ENCODE measurements around the gene GKN2. TPM values are rescaled to one million over a fixed set of nuclear protein-coding genes. Genes with fewer than 3 reads are reported as not detected.
"Not testable (repeated sequence)": the region's sequence is repeated elsewhere in the genome, so short reads cannot be mapped to it uniquely, and the experiment has no call there.

The GKN2 gene
- total RNA-seq, 1 experiment from 2014 or later = not detected

DNA sequence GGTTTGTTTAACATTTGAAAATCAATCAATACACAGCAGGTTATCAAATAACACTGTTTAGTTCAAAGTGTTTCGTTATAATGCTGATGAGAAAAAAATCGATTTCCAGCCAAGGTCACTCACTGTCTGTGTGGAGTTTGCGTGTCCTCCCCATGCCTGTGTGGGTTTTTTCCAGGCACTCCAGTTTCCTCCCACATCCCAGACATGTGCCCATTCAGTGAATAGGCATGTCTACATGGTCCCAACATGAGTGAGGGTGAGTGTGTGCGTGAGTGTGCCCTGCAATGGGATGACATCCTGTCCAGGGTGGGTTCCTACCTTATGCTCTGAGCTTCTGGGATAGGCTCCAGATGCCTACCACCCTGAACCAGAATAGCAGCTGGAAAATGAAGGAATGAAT is 8.7 kb upstream of the GKN2 start:
- DNase-seq (ENCODE audit: low spot score) = no peak

DNA sequence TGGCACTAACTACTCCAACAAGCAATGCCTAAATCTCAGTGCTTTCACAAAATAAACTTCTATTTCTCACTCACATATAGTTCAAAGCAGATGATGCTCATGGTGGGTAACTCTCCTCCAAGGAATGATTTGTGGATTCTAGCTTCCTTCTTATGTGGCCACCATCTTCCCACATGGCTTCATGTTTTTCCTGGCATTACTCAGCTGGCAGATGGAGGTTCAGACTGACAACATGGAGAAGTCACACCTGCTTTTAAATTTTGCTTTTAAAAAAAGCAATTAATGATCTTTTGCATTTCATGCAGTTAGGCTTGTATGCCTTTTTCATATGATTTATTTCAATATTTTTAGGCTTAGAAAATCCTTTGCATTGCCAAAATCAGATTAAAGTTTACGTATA is 6.3 kb upstream of the GKN2 start:
- DNase-seq (ENCODE audit: low spot score) = no peak

DNA sequence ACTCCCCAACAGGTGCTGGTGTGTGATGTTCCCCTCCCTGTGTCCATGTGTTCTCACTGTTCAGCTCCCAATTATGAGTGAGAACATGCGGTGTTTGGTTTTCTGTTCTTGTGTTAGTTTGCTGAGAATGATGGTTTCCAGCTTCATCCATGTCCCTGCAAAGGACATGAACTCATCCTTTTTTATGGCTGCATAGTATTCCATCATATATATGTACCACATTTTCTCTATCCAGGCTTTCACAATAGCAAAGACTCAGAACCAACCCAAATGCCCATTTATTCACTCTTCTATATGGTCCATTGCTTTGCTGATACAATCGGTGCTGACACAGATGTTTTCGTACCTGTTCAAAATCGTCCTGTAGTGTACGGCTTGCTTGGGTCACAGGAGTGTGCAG is 2.7 kb upstream of the GKN2 start:
- DNase-seq (ENCODE audit: low spot score) = not testable (repeated sequence)

DNA sequence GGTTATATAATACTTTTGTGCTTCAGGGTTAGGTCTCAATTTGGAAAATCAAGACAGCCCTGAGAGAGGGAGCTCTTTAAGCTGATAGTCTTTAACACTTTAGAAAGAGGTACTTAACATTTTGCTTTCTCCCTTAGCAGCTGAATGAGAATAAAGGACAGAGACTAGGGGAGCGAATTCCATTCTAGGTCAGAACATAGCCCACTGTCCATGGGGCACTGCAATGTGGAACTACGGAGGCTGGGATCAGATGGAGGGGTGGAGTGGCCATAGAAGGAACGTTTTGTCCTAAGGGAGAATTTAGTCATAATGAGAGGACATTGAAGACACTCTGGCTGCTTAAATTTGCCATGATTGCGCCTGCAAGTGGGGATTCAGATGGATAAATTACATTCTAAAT is 794 bp downstream of the GKN2 start:
- no peak for DNase-seq (ENCODE audit: low spot score)

DNA sequence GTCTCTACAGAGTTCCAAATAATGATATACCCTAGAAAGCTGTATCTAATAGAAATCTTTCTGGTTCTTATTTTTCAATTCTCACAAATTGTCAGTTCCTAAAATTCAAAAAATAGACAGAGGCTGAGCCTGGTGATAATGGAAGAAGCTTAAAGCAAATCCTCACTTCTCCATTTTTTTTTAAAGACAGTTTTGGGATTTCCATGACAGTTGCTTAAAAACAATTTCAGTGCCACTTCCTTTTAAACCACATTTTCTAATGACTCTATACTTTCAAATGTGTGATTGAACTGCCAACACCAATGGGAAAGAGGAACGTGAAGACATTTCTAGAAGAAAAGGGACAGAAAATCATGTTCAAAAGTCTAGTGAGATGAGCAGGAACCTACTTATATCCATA is 4.0 kb downstream of the GKN2 start:
- no peak for DNase-seq (ENCODE audit: low spot score)

DNA sequence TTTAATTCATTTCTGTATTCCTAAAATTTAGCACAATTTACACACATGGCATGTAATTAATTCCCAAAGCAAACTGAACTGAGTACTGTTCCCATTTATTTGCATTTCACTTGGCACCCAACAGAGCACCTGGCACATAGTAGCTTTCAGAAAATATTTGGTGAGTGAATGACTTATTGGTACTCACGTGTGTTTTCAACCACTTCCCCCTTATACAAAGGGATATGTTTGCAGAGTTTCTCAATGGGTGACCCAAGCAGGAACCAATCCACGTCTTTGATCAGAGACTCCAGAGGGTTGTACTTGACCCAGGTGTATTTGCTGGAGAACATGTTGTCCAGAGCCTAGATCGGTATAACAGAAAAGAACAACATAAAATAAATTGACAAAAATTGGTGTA is 6.6 kb downstream of the GKN2 start:
- no peak for DNase-seq (ENCODE audit: low spot score)

DNA sequence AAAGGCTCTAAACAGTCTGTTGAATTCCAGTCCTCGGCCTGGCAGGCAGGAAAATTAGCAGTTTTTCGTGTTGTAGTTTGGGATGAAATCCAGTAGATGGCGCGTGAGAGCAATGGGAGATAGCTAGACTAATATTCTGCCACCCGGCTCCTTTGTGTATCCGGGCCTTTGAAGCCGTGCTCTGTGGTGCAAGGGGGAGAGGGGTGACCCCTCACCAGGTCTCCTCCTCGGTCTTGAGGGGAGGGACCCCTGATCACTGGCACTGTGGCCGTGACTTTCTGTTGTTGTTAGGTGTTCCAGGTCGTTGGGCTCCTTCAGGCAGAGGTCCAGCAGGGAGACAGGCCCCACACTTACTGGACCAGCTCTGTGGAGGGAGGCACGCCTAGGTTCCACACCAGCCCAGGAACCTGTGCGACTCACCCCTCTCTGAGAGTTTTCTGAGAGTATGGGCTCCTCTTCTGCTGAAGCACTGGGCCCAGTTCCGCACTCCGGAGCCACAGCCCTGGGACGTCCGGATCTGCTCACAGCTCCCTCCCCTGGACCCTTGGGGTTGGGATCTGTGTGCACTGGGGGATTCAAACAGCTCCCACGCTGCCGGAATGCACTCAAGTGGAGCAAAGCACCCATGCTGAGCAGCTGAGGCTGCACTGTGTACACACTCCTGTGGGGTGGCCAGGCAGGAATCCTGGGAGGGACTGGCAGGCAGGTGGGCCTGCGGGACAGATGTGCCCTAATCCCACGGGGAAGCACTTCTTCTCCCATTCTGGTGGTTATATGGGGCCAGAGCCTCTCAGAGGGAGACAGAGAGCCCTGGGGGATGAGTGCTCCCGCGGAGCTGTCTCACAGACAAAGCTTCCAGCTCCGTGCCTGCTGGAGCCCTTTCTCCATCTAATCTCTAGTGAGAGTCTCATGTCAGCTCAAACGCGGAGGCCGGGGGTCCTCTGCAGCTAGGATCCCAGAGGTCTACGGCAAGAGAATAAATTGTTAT is 8.8 kb downstream of the GKN2 start:
- DNase-seq (ENCODE audit: low spot score) = peak; percentile 45

DNA sequence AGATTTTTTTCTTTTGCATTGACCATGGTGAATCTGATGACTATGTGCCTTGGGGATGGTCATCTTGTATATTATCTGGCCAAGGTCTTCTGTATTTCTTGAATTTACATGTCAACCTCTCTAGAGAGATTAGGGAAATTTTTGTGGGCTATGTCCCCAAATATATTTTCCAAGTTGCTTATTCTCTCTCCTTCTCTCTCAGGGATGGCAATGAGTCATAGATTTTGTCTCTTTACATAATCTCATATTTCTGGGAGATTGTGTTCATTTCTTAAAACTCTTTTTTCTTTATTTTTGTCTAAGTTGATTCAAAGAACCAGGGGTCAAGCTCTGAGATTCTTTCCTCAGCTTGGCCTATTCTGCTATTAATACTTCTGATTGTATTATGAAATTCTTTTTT is 9.9 kb downstream of the GKN2 start:
- DNase-seq (ENCODE audit: low spot score) = no peak

DNA sequence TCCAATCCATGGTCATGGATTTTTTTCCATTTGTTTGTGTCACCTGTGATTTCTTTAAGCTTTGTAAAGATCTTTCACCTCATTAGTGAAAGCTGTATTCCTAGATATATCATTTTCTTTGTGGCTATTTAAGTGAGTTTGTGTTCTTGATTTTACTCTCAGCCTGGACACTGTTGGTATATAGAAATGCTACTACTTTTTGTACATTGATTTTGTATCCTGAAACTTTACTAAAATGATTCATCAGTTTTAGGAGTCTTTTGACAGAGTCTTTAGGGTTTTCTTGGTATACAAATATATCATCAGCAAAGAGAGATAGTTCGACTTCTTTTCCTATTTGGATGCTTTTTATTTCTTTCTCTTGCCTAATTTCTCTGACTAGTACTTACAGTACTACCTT is 12.3 kb downstream of the GKN2 start:
- DNase-seq (ENCODE audit: low spot score) = no peak

DNA sequence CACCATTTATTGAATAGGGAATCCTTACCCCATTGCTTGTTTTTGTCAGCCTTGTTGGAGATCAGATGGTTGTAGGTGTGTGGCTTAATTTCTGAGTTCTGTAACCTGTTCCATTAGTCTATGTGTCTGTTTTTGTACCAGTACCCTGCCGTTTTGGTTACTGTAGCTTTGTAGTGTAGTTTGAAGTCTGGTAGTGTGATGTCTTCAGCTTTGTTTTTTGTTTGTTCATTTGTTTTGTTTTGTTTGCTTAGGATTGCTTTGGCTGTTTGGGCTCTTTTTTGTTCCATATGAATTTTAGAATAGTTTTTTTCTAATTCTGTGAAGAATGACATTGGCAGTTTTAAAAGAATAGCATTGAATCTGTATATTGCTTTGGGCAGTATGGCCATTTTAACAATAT is 12.7 kb downstream of the GKN2 start:
- DNase-seq (ENCODE audit: low spot score) = no peak

DNA sequence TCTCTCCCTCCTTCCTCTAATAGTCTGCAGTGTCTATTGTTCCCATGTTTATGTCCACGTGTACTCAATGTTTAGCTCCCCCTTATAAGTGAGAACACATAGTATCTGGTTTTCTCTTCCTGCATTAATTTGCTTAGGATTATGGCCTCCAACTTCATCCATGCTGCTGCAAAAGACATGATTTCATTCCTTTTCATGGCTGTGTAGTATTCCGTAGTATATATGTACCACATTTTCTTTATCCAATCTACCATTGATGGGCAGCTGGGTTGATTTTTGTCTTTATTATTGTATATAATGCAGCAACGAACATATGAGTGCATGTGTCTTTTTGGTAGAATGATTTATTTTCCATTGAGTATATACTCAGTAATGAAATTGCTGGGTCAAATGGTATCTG is 13.8 kb downstream of the GKN2 start:
- DNase-seq (ENCODE audit: low spot score) = no peak

DNA sequence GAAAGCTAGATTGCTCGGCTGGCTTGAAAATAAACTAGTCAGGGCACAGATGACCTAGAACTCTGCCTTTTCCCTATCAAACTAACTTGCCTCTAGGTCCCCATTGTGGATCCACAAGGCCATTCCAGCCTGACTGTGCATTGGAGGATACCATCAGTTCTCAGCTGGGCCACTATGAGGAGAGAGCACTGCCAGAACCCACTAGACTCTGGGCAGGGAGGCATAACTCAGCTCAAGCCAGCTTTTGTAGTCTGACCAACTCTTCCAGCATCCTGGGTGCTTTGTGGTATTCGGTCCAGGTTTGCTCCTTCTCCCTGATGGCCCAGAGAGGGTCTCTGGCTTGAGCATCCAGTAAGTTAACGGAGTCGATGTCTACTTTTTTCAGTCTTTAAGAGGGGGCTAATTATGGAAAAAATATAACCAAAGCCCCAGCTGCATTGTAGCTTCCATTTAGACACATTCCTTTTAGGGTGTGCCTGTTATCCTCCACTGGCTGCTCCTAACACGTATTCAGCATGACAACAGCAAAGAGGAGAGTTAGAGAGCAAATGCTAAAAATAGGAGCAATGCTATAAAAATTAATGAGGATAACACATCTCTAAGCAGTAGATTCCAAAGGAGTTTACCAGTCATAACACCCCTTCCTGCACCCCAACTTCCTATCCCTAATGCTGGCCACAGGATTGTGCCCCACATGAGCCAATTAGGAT is 15.2 kb downstream of the GKN2 start:
- DNase-seq (ENCODE audit: low spot score) = no peak

DNA sequence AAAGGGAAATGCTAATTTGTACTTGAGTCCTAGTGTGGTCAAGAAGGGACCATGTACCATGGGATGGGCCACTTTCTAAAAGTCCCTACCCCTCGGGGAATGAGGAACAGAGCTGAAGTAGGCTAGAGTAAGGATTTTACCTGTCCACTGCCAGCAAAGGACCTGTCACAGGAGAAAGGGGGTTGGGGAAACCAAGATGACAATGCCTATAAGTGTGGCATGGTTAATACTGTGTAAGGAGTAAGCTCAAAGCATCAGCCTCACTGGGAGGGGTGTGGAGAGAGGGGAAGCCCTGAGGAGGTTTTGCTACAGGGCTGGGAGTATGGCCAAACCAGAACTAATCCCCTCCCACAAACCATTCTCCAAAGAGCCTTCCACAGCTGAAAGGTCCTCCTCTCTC is 15.8 kb downstream of the GKN2 start:
- DNase-seq (ENCODE audit: low spot score) = no peak

DNA sequence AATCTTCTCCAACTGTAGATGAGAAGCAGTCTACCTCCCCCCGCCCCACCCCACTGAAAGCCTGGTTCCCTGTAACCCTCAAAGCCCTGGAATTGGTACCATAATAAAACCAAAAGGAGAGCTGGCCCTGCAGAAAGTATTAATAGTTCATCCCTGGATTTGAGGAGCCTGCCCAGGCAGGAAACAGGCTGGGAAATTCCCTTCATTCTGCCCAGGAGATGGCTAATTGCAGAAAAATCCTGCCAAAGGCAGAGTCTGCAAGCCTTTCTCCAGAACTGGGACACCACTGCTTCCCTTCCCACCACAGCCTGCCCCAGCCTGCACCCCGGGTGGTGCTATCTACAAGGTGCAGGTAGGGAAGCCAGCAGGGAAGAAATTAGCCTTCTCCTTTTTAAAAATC is 16.3 kb downstream of the GKN2 start:
- DNase-seq (ENCODE audit: low spot score) = no peak

DNA sequence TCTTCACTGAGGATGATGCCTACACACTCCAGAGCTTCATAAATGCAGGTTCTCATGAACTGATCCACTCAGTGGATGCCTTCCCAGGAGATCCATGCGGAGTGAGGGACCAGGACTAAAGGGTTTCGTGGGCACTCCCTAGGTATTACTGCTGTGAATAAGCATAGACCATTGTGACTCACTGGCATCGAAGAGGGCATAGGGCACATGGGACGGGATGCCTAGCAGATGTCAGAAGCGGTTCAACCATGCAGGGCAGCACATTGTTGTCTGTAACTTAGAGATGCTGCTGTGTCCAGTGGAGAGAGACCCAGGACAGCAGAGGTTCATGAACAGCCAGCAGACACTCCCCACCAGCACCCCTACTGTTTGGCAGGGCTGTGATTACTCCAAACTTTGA is 17.2 kb downstream of the GKN2 start:
- no peak for DNase-seq (ENCODE audit: low spot score)

DNA sequence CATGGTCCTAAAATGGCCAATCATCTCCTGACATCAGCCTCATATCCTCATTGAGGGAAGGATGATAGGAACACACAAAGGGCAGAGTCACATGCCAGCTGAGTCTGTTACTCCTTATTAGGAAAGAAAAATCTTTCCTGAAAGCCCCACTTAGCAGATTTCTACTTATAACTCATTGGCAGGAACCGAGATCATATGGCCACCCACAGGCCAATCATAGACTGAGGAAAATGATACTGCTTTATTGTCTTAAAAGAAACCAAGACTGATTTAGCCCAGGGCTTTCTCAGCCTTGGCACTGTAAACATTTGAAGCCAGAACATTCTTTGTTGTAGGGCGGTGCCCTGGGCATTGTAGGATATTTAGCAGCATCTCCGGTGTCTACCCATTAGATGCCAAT is 18.7 kb downstream of the GKN2 start:
- peak; percentile 19 for DNase-seq (ENCODE audit: low spot score)

DNA sequence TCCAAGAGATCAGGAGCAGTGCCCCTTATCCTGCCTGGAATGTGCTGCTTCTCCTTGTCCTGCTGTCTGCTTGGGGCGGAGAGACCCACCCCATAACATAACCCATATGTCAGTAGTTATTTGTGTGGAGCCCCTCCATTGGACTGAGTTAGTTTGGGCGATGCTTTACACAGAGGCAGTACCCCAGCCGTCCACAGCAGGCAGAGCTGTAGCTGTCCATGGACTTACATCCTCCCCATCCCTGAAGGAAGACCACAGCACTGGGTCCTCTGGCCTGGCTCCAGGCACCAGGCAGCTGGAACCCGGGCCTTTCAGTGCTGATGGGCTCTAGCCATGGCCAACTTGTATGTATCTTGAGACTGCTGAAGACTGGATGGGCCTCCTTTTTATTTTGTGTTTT is 20.3 kb downstream of the GKN2 start:
- DNase-seq (ENCODE audit: low spot score) = no peak

DNA sequence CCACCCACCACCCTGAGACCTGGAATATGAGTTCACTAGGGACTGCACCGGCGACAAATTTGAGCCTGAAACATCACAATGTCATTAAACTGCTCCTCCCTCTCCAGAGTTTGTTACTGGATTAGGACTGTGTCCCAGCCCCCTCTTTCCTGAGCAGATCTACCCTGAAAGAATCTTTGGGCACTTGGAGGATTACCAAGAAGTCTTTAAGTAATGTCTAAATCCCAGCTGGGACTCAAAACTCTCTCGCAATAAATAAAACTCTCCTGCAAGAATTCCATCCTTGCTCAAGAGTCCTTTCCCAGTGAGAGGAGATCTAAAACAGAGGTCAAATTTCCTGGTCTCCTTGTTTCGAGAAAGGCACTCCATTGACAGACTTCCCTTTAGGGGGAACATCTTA is 20.9 kb downstream of the GKN2 start:
- DNase-seq (ENCODE audit: low spot score) = no peak

DNA sequence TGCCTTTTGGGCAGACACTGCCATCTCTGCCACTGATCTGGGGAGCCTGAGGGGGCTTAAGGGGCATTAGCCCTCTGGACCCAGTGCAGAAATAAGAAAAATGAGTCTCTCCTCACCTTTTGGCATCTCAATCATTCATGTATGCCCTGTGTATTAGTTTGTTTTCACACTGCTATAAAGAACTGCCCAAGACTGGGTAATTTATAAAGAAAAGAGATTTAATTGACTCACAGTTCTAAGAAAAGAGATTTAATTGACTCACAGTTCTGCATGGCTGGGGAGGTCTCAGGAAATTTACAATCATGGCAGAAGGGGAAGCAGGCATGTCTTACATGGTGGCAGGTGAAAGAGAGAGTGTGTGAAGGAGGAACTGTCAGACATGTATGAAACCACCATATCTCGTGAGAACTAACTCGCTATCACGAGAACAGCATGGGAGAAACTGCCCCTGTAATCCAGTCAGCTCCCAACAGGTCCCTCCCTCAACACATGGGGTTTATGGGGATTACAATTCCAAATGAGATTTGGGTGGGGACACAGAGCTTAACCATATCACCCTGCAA is 21.5 kb downstream of the GKN2 start:
- DNase-seq (ENCODE audit: low spot score) = no peak

DNA sequence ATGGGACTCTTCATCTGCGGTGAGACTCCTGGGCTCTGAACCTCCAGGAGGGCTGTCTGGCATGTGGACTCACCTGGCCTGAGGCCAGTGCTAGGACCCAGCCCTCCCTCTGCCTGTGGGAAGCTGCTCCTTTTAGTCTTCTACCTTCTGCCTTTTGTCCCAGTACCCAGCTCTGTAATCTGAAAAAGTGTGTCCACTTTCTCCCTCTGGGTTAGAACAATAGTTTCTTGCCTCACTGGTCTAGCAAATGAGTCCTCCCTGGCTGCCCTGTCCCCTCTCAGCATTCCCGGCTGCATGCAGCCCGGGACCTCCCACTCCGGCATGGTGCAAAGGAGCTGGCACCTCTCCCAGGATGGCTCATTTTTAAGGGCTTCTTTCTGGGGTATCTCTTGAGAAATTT is 25.9 kb downstream of the GKN2 start:
- DNase-seq (ENCODE audit: low spot score) = no peak

DNA sequence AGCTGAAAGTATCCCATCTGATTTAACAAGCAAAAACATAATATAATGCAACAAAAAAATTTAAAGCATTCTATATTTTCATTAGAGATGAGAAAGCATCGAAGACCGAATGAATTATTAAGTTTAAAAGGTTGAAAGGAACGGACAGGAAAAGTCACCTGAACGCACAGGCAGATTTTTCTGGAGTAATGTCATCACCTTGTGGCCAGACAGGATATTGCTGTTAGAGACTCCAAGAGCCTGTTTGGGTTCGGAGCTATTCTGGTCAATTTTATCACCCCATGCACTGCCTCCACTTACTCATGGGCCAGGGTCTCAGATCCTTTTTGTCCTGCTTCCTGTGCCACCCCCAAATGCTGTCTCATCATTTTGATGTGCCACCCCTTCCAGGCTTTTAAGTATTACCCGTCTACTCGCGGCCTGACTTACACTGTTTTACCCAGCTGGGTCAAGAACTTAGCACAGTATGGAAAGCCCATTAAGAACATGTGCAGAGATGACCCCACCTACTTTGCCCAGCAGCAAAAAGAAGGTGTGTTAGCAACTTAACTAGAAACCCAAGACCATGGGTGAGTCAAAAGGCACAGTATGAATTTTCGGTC is 27.3 kb downstream of the GKN2 start:
- DNase-seq (ENCODE audit: low spot score) = peak; percentile 38

DNA sequence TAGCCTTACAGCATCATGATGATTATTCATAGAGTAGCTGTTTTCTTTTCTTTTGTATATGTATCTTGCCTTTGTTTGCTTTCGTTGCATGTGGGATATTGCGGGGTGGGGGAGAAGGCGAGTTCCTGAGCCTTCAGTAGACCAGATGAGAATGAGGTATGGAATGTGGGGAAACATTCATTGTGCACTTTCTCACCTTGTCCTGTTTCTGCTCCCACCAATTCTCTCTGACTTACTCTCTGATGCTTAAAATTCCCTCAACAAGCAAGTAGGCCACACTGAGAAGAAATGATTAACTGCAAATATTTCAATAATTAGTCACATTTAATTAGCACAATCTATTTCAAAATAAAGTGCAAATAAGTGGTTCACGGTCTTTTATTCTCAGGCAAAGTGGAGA is 31.0 kb downstream of the GKN2 start:
- no peak for DNase-seq (ENCODE audit: low spot score)
